Ovary (tissue), 10 donors: ENCODE data around the gene RPS6KA5. TPM values are rescaled to one million over a fixed set of nuclear protein-coding genes. Genes with fewer than 3 reads are reported as not detected.

Experiments used
- DNase-seq, 5 donors: peaks; one replicate each; pipeline ENCODE4 v3.0.0-alpha.2; 2019 to 2020
- H3K27ac ChIP-seq, 2 donors: fragments of 200-600 bp; one replicate each; pipeline versions ENCODE4 v1.5.1 to v1.8.0; 2019 to 2022
- H3K27me3 ChIP-seq: fragments of 200-600 bp; one replicate; pipeline ENCODE4 v1.8.0; 2022
- H3K36me3 ChIP-seq: fragments of 200-600 bp; sonication (generic); one replicate; pipeline ENCODE4 v1.5.1; 2019
- H3K4me1 ChIP-seq: one replicate; pipeline ENCODE4 v1.8.1; 2013; ENCODE audit warnings: mild to moderate bottlenecking, moderate library complexity; ENCODE audit not compliant: insufficient read depth
- H3K4me3 ChIP-seq: fragments of 200-600 bp; sonication (generic); one replicate; pipeline ENCODE4 v1.5.1; 2017
- H3K9me3 ChIP-seq, 2 donors: fragments of 200-600 bp in 1 of 2; sonication (generic) in 1 of 2; one replicate each; pipeline versions ENCODE4 v1.5.1 to v1.8.1; 2013 to 2019; ENCODE audit warnings: mild to moderate bottlenecking in 1 of 2, moderate library complexity in 1 of 2
- EP300 ChIP-seq: sonication (generic); formaldehyde crosslinking; IDR thresholded peaks from one replicate; pipeline ENCODE4 v1.6.1; 2017; ENCODE audit warnings: antibody characterized with exemption
- POLR2A ChIP-seq: fragments of 450-650 bp; IDR thresholded peaks from one replicate; pipeline ENCODE4 v1.6.1; 2017; ENCODE audit warnings: antibody characterized with exemption, mild to moderate bottlenecking, moderate library complexity
- WGBS, 3 donors: extraction: QIAGEN DNeasy Blood & Tissue Kit in 1 of 3; methylation state at CpG; one replicate each; pipeline versions ENCODE4 v1.1.5 to v1.1.7; 2013 to 2017; 5-methylcytosine and 5-hydroxymethylcytosine counted together
- intact Hi-C, 4 donors: fragments of 100-400 bp; cut with DNase I; formaldehyde crosslinking; loops; one replicate each; pipeline versions ENCODE4 v1.11.0 to v1.15.1; 2022 to 2023
- long read RNA-seq, 3 donors: library from polyadenylated mRNA in 2 of 3; unstranded in 2 of 3; transcript quantifications; one replicate each; pipeline ENCODE4 v2.0.0 and lab custom pipeline, GENCODE V29; 2021 to 2026
- polyA plus RNA-seq, 2 donors: library from polyadenylated mRNA; stranded (reverse); fragments of 200-250 nt in 1 of 2; fragments of 350-450 nt in 1 of 2; fragmentation: Illumina TruSeq in 1 of 2; extraction: RNeasy Lipid Tissue Mini Kit (QIAGEN cat#74804) in 1 of 2; gene quantifications; one replicate each; pipeline ENCODE4 v1.2.3, GENCODE V29; 2013 to 2014
- total RNA-seq, 7 donors: library from RNA; depleted of rRNA in 2 of 7; stranded (reverse); fragments of >200 nt in 2 of 7; fragmentation: NEBNext Ultra II Directional in 3 of 7; extraction: Animal tissue kit (Norgen Biotek cat#: 25700) in 3 of 7; gene quantifications; one replicate each; pipeline versions ENCODE4 v1.1.0 to v1.2.4, GENCODE V29; 2016 to 2023
- TF ChIP-seq, protein P1 (sequence below), 3 donors: fragments of 450-650 bp in 2 of 3; fragments of 200-600 bp in 1 of 3; IDR thresholded peaks; one replicate each; pipeline versions ENCODE4 v1.5.1 to v1.8.0; 2016 to 2022; ENCODE audit warnings: antibody characterized with exemption in 3 of 3, mild to moderate bottlenecking in 1 of 3
- donor health status: DM: no; HTN: no; CAD: no; lungs with moderate emphysema.
- donor health status: DM: no; HTN: no; CAD: no.
- donor health status: Bipolar disorder and iron deficiency.
- donor health status: DM: yes; HTN: yes; CAD: no.
- donor health status: DM: no; HTN: no; CAD: no.
- donor health status: DM: yes; HTN: yes; CAD: no.

RPS6KA5 gene
- total RNA-seq (10 to 100 TPM in 4 of 7 donors, 1 to 10 TPM in 3; 6.7 to 19.0 (median 10.3) TPM), polyA plus RNA-seq (1 to 10 TPM; 3.8 to 5.2 TPM)
- long read RNA-seq, donor 1, full-length matches to known transcripts, result 7 of 25 reads
- long read RNA-seq, donor 1, partial matches to known transcripts, result 17 of 25 reads
- long read RNA-seq, donor 1, other reads (novel, unspliced or antisense), result 1 of 25 reads
- long read RNA-seq, donor 2, full-length matches to known transcripts, result 7 of 52 reads
- long read RNA-seq, donor 2, partial matches to known transcripts, result 45 of 52 reads
- long read RNA-seq, donor 2, other reads (novel, unspliced or antisense), result 0 of 52 reads
- long read RNA-seq, donor 3, full-length matches to known transcripts, result 19 of 23 reads
- long read RNA-seq, donor 3, partial matches to known transcripts, result 1 of 23 reads
- long read RNA-seq, donor 3, other reads (novel, unspliced or antisense), result 3 of 23 reads

DNA sequence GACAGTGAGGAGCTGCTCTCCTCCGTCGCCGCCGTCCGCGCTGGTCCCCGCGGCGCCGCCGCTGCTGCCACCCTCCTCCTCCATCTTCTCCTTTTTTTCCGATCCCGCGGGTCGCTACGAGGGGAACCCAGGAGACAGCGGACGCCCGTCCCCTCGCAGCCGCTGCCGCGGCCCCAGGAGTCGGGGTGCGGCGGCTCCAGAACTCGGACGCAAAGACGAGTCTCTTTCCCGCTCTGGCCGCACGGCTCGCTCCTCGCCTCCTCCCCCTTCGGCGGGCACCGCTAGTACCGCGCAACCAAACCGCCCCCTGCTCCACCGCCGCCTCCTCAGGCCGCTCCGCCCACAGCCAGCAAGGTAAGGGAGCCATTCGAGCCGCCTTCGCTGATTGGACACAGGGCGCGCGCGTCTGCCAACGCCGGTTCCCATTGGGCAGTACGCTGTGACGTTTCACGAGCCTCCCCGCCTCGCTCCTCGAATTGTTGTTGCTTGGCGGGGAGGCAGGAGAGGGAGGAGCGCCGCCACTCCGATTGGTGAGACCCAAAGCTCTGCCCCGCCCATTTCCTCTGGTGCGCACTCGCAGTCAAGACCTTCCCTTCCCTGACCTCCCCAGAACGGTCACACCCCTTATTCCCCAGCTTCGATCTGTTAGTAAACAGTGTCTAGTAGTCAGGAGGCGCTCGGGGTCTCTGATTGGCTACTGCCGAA lies at the start of gene RPS6KA5:
TSS of gene RPS6KA5 (minus strand) at position 291 of the 705 bp plus-strand sequence. CDS start at position 84, 207 bp downstream.
- intact Hi-C loops, result loop anchor here in 1 of 4 donors (10.0 kb wide), 1 partner anchor 104 kb away; no protein-coding TSS in a partner anchor

DNA sequence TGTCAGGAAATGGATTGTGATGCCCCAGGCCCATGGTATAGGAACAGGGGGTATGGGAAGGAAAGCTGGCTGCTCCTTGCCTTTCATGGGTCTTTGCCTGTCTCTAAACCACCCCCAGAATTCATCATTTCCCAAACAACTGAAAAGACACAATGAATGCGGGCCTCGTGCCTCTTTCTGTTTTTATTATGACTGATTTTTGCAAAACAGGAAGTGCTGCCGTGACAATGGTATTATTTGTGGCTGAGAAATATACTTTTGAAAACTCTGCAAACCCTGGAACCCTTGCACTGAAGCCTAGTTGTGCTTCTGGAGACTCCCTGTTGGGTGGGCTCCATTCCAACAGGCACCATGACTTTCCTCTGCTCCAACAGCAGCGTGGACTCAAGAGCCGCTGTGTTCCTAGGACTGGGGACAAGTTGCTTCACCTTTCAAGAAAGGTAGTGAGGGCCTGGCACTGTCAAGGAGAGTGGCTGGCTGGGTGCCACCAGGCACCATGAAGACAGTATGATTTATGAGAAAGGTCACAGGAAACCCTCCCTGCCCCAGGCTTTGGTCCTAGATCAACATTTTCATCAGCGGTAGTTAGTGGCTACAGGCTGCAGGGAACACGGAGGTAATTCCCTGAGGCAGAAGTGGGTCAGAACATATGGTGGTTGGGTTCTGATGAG lies 48.6 kb upstream of the RPS6KA5 start:
- Histone ChIP-seq H3K36me3 (no peaks in the 10 kb centered on the region), H3K27me3 (no peaks in the 10 kb centered on the region), H3K9me3 (no peaks in the 10 kb centered on the region), H3K4me1 (peaks cover 3% of the 10 kb centered on the region), H3K27ac (no peak overlapping the region), H3K4me3 (no peak overlapping the region)
- intact Hi-C loops, result no loop called here
- TF ChIP-seq EP300 (no peak), POLR2A (no peak)
- TF ChIP-seq, protein P1, sequence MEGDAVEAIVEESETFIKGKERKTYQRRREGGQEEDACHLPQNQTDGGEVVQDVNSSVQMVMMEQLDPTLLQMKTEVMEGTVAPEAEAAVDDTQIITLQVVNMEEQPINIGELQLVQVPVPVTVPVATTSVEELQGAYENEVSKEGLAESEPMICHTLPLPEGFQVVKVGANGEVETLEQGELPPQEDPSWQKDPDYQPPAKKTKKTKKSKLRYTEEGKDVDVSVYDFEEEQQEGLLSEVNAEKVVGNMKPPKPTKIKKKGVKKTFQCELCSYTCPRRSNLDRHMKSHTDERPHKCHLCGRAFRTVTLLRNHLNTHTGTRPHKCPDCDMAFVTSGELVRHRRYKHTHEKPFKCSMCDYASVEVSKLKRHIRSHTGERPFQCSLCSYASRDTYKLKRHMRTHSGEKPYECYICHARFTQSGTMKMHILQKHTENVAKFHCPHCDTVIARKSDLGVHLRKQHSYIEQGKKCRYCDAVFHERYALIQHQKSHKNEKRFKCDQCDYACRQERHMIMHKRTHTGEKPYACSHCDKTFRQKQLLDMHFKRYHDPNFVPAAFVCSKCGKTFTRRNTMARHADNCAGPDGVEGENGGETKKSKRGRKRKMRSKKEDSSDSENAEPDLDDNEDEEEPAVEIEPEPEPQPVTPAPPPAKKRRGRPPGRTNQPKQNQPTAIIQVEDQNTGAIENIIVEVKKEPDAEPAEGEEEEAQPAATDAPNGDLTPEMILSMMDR (IDR thresholded peaks at IDR 0.05), result no peak
- 40 to 57% (median 48%) methylated on average over 7 of the region's 7 CpGs for WGBS, 3 donors
- DNase-seq, result no peak

More for the DNA sequence above, at the start of gene RPS6KA5:
- Histone ChIP-seq H3K27me3 (no peaks in the 10 kb centered on the region), H3K4me1 (peaks cover 1% of the 10 kb centered on the region), H3K27ac (peak within 1 kb of the TSS; percentile 98), H3K36me3 (no peaks in the 10 kb centered on the region), H3K4me3 (peak within 1 kb of the TSS; percentile 95), H3K9me3 (no peaks in the 10 kb centered on the region)
- WGBS, 3 donors, result 0% methylated on average over 64 to 71 of the region's 71 CpGs
- DNase-seq, result peak; percentile 100
- TF ChIP-seq EP300, result no peak
- peak; percentile 95 for TF ChIP-seq POLR2A
- TF ChIP-seq, protein P1 (IDR thresholded peaks at IDR 0.05), result peak; percentile 17 to 64 (median 47)

DNA sequence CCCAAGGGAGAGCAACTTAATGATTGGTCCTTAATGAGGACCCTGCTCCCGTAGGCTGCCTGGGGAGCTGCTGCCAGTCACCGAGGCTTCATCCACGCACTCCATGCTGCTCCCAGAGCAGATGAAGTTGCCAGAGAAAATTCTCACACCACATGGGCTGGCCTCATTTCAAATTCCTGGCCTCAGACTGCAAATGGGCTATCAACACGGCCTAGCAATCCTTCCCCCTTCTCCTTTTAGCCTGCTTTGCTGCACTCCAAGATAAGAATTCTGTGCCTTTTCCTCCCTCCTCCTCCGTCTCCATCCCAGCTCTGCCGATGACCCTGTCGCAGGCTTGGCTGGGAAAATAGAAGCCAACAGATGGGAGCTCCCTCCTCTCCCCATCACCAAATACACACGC lies 42.7 kb upstream of the RPS6KA5 start:
- Histone ChIP-seq H3K4me1 (no peaks in the 10 kb centered on the region), H3K27ac (no peak overlapping the region)
- WGBS, 3 donors, result 16 to 26% (median 17%) methylated on average over 8 of the region's 8 CpGs

More for the DNA sequence above, 42.7 kb upstream of the RPS6KA5 start:
- Histone ChIP-seq H3K27me3 (no peaks in the 10 kb centered on the region), H3K36me3 (no peaks in the 10 kb centered on the region), H3K4me3 (no peak overlapping the region), H3K9me3 (no peaks in the 10 kb centered on the region)
- DNase-seq, result no peak
- TF ChIP-seq POLR2A, result no peak
- no peak for TF ChIP-seq EP300
- TF ChIP-seq, protein P1 (IDR thresholded peaks at IDR 0.05), result no peak
- intact Hi-C loops, result no loop called here
